GM12875 (cell line): ENCODE measurements around the gene RGS7.
"Not testable (repeated sequence)": the region's sequence is repeated elsewhere in the genome, so short reads cannot be mapped to it uniquely, and the experiment has no call there.

Experiments
- H3K4me3 ChIP-seq: one replicate; pipeline ENCODE4 v1.5.1; 2011; ENCODE audit warnings: low read depth, low read length, control low read depth
- TF ChIP-seq, protein P1 (sequence below): IDR thresholded peaks from 2 replicates; pipeline ENCODE4 v1.5.1; 2011; ENCODE audit warnings: low read depth, mild to moderate bottlenecking, control low read depth, inconsistent platforms, low read length, moderate library complexity, borderline replicate concordance; ENCODE audit not compliant: insufficient read depth

The RGS7 gene

DNA sequence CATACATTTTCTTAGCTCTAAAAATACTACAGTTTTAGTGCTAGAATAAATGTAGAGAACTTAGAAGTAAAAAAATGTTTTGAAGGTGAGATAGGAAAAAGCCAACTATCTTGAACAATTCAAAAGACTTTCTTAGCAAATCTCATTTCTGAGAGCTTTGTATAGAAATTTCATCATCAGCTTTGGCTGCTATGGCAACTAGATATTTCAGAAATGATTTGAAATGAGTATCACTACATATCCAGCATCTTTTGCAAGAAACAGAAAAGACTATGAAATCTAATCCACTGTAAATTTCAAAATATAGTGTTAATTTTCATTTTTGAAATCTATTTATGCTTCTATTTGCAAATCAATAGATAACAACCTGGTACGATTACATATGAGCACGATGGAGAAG, 57.7 kb downstream of the RGS7 start:
- TF ChIP-seq, protein P1, sequence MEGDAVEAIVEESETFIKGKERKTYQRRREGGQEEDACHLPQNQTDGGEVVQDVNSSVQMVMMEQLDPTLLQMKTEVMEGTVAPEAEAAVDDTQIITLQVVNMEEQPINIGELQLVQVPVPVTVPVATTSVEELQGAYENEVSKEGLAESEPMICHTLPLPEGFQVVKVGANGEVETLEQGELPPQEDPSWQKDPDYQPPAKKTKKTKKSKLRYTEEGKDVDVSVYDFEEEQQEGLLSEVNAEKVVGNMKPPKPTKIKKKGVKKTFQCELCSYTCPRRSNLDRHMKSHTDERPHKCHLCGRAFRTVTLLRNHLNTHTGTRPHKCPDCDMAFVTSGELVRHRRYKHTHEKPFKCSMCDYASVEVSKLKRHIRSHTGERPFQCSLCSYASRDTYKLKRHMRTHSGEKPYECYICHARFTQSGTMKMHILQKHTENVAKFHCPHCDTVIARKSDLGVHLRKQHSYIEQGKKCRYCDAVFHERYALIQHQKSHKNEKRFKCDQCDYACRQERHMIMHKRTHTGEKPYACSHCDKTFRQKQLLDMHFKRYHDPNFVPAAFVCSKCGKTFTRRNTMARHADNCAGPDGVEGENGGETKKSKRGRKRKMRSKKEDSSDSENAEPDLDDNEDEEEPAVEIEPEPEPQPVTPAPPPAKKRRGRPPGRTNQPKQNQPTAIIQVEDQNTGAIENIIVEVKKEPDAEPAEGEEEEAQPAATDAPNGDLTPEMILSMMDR, result no peak
- no peak overlapping the region for H3K4me3 ChIP-seq

DNA sequence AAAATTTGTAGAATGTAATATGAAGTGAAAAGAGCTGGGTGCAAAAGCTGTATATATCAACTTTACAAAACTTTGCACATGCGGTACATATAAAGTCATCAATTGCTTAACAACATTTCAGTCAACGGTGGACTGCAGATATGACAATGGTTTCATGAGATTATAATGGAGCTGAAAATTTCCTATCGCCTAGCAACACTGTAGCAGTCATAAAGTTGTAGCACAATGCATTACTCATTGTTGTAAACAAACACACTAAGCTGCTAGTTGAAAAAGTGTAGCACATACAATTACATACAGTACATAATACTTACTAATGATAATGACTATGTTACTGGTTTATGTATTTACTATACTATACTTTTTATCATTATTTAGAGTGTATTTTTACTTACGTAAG, 64.0 kb downstream of the RGS7 start:
- no peak overlapping the region for H3K4me3 ChIP-seq
- TF ChIP-seq, protein P1, result no peak

DNA sequence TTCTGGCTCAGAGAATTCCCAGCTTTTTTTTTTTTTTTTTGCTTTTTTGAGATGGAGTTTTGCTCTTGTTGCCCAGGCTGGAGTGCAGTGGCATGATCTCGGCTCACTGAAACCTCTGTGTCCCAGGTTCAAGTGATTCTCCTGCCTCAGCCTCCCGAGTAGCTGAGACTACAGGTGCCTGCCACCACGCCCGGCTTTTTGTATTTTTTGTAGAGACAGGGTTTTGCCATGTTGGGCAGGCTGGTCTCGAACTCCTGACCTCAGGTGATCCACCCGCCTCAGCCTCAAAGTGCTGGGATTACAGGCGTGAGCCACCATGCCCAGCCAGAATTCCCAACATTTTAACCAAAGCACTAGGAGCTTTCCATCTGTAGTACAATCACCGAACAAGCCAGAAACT, 65.5 kb downstream of the RGS7 start:
- H3K4me3 ChIP-seq, result not testable (repeated sequence)

DNA sequence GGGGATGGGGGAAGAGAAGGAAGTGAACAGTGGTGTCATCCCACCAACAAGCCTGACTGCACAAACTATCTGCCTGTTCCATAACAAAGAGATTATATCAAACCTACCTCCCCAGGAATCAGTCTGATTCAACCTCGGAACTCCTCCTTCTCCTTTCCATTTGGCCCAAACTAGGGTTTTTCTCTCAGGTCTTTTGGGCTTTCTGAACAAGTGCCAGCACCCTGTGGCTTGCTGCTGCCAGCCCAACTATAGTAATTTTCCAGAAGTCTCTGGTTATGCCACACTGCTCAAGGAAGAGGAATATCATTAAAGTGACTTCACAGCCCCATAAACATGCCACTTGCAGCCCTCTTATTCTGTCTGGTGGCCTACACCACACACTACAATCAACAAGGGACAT, 70.5 kb downstream of the RGS7 start:
- TF ChIP-seq, protein P1, result no peak
- no peak overlapping the region for H3K4me3 ChIP-seq

DNA sequence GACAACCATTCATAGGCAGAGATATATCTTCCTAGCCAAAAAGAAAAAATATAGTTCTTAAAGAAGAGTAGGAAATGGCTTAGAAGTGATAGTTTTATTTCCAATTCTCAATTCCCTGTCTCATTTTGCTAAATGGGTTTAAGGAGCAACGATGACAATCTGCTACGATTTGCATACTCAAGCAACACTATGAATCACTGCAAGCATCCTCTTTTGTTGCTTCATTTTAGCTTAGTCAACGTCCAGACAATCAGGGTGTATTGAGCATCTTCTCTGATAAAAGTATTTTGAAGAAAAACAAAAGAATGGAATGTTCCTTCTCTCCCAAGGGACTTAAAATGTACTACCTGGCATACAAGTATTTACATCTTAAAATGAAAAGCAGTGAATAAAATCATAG, 80.6 kb downstream of the RGS7 start:
- TF ChIP-seq, protein P1, result no peak
- no peak overlapping the region for H3K4me3 ChIP-seq

DNA sequence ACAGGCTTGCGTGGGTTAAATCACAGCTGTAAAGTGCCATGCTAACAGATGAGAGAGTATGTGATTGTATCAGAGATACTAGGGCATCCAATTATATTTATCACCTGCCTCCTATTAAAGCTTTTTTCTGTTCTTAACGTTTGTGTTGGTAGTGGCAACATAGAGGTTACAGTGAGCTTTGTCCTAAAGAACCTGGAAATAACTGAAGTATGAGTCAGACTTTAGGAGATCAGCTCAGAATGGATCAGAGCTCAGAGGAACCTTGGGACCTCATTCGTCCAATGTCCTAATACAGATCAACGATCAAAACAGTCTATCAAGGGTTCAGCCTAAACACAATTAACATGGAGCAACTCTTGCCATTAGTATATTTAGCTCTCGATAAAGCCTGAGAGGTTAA, 81.0 kb downstream of the RGS7 start:
- TF ChIP-seq, protein P1, result no peak
- no peak overlapping the region for H3K4me3 ChIP-seq

DNA sequence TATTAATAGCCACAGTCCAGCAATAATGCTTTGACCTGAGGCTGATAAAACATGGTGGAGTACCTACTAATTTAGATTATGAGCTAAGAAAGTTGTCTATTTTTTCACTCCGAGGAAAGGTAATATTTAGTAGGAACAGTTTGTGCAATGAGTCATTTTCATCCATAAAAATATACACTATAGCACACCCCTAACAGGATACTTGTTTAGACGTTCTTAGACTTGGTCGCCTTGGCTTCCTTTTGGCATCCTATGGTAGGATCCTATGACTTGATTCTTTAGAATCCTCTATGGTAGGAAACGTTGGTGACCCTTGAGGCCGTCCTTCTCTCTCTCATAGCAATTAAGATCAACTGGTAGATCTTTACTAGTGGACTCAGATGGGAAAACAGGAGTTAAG, 81.8 kb downstream of the RGS7 start:
- no peak overlapping the region for H3K4me3 ChIP-seq
- TF ChIP-seq, protein P1, result no peak

DNA sequence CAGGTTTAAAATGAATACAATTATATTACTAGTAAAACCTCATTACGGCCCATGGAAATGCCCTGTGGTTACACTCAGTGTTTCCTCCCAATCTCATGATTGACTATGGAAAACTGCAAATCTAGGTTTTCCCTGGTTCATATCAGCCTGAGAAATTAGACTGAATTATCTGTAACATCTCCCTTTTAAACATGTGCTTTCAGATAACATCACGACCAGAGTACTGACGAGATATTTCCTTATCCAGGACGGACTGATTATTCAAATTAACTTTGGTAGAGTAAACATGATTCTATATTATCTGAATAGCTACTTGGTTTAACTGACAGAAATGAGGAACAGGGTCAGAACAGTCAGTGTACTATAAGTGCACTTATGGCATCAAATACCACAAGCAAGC, 82.3 kb downstream of the RGS7 start:
- no peak overlapping the region for H3K4me3 ChIP-seq
- TF ChIP-seq, protein P1, result no peak
